K562 (cell line): ENCODE measurements around the gene CLCN1. TPM values are rescaled to one million over a fixed set of nuclear protein-coding genes. Genes with fewer than 3 reads are reported as not detected.

Experiments used
- ATAC-seq: fragments of 200-7000 bp; cut with Tn5 transposase; 3 replicates; pipeline ENCODE4 v1.9.1; 2020; ENCODE audit warnings: moderate library complexity
- BruUV-seq: library from RNA; stranded (reverse); fragments of 400-500 nt; replicated peaks from 2 replicates; lab custom pipeline; 2021; lab: Mats Ljungman, UMichigan
- CTCF ChIA-PET: fragments of 300-600 bp; formaldehyde crosslinking; extraction: SDS; loops from one replicate; lab custom pipeline; 2021; ENCODE audit warnings: low intra/inter-chr PET ratio; lab: Yijun Ruan, JAX
- POLR2A ChIA-PET: fragments of 300-600, 350-650 bp; sonication (Branson Sonifier 250); formaldehyde crosslinking; extraction: SDS; loops from one replicate; lab custom pipeline; 2021; ENCODE audit warnings: antibody characterized with exemption, inconsistent platforms; lab: Yijun Ruan, JAX
- DNase-seq, 4 experiments: peaks; one replicate each; pipeline versions ENCODE4 v3.0.0 to v3.0.0-alpha.2; 2011 to 2018; ENCODE audit warnings: low spot score in 3 of 4, mixed read lengths in 3 of 4; ENCODE audit errors: extremely low read depth in 1 of 4
- FAIRE-seq: peaks from 2 replicates; lab custom pipeline; 2011; peaks lifted over from hg19 to GRCh38; lab: Jason Lieb, UNC
- H2AFZ ChIP-seq: 2 replicates; pipeline ENCODE4 v1.6.0; 2011; ENCODE audit warnings: low read depth, low read length, control low read depth, inconsistent platforms
- H3K27ac ChIP-seq: fragments of 200-600 bp; 3 replicates; pipeline ENCODE4 v1.8.0; 2011; ENCODE audit warnings: low read depth, mild to moderate bottlenecking, control low read depth, inconsistent platforms, low read length, moderate library complexity, mixed read lengths; ENCODE audit errors: extremely low read depth
- H3K27me3 ChIP-seq, 2 experiments: fragments of 300-600 bp in 1 of 2; 2 replicates in 1 of 2; 3 replicates in 1 of 2; pipeline versions ENCODE4 v1.6.0 to v1.8.0; 2011; ENCODE audit warnings: inconsistent platforms in 2 of 2, low read length in 2 of 2, mild to moderate bottlenecking in 1 of 2, mixed read lengths in 1 of 2, moderate library complexity in 1 of 2; ENCODE audit not compliant: control insufficient read depth in 2 of 2, insufficient read depth in 2 of 2
- H3K36me3 ChIP-seq: fragments of 300-600 bp; 3 replicates; pipeline ENCODE4 v1.8.0; 2011; ENCODE audit warnings: mild to moderate bottlenecking, low read length, inconsistent platforms; ENCODE audit not compliant: control insufficient read depth, insufficient read depth
- H3K4me1 ChIP-seq, 2 experiments: fragments of 200-600 bp in 1 of 2; replicated peaks in 1 of 2; 2 replicates in 1 of 2; 3 replicates in 1 of 2; pipeline versions ENCODE4 v1.5.1 to v1.8.0; 2011; ENCODE audit warnings: inconsistent platforms in 2 of 2, low read length in 2 of 2, mild to moderate bottlenecking in 1 of 2, mixed read lengths in 1 of 2, moderate library complexity in 1 of 2; ENCODE audit not compliant: control insufficient read depth in 2 of 2, insufficient read depth in 2 of 2
- H3K4me2 ChIP-seq: 2 replicates; pipeline ENCODE4 v1.6.1; 2011; ENCODE audit warnings: low read length, control low read depth, inconsistent platforms, mixed read lengths; ENCODE audit not compliant: insufficient read depth
- H3K4me3 ChIP-seq: fragments of 200-600 bp; sonication (generic), shearing (Covaris generic); 2 replicates; pipeline ENCODE4 v1.5.1; 2016; ENCODE audit warnings: control low read depth, inconsistent platforms
- H3K79me2 ChIP-seq: fragments of 200-600 bp; 3 replicates; pipeline ENCODE4 v1.8.0; 2011; ENCODE audit warnings: low read length, inconsistent platforms; ENCODE audit not compliant: control insufficient read depth, insufficient read depth
- H3K9ac ChIP-seq, 2 experiments: 2 replicates each; pipeline versions ENCODE4 v1.6.0 to v1.6.1; 2011; ENCODE audit warnings: low read depth in 2 of 2, low read length in 2 of 2, control low read depth in 1 of 2, inconsistent platforms in 1 of 2, mild to moderate bottlenecking in 1 of 2, mixed read lengths in 1 of 2; ENCODE audit not compliant: insufficient read depth in 1 of 2
- H3K9me1 ChIP-seq: one replicate; pipeline ENCODE4 v1.6.0; 2011; ENCODE audit warnings: inconsistent platforms, mild to moderate bottlenecking, low read length, moderate library complexity; ENCODE audit not compliant: control insufficient read depth, insufficient read depth
- H3K9me3 ChIP-seq: replicated peaks from 2 replicates; pipeline ENCODE4 v1.5.1; 2011; ENCODE audit warnings: low read depth, low read length, inconsistent platforms; ENCODE audit not compliant: control insufficient read depth, insufficient read depth
- H4K20me1 ChIP-seq: replicated peaks from 2 replicates; pipeline ENCODE4 v1.6.1; 2011; ENCODE audit warnings: low read length, inconsistent platforms, mixed read lengths; ENCODE audit not compliant: control insufficient read depth, insufficient read depth
- CTCFL ChIP-seq: IDR thresholded peaks from 2 replicates; pipeline ENCODE4 v1.6.1; 2011; ENCODE audit warnings: borderline replicate concordance, low read depth, mild to moderate bottlenecking, moderate library complexity, low read length; ENCODE audit not compliant: insufficient read depth, poor library complexity, severe bottlenecking
- FIP1L1 ChIP-seq: fragments of 200-400 bp; formaldehyde crosslinking; IDR thresholded peaks from 2 replicates; pipeline ENCODE4 v1.6.1; 2018; ENCODE audit warnings: mild to moderate bottlenecking, low read depth, low read length; ENCODE audit not compliant: poor library complexity, severe bottlenecking
- RBFOX2 ChIP-seq: fragments of 200-400 bp; formaldehyde crosslinking; IDR thresholded peaks from 2 replicates; pipeline ENCODE4 v1.6.1; 2017; ENCODE audit warnings: low read depth, mild to moderate bottlenecking, low read length, moderate library complexity
- SIN3B ChIP-seq: fragments of 450-650 bp; IDR thresholded peaks from 2 replicates; pipeline ENCODE4 v1.6.1; 2017; ENCODE audit warnings: low read depth, mild to moderate bottlenecking, moderate library complexity
- SMARCE1 ChIP-seq: fragments of 450-650 bp; IDR thresholded peaks from 2 replicates; pipeline ENCODE4 v1.7.1; 2016; ENCODE audit warnings: mild to moderate bottlenecking
- STAT5A ChIP-seq: IDR thresholded peaks from 2 replicates; pipeline ENCODE4 v1.6.1; 2012; ENCODE audit warnings: low read length, inconsistent platforms, borderline replicate concordance
- TCF7 ChIP-seq: sonication (generic); IDR thresholded peaks from 2 replicates; pipeline ENCODE4 v1.6.1; 2016; ENCODE audit warnings: antibody characterized with exemption, borderline replicate concordance
- ZC3H8 ChIP-seq: fragments of 450-650 bp; IDR thresholded peaks from 2 replicates; pipeline ENCODE4 v1.6.1; 2017
- ZNF75A ChIP-seq: fragments of 450-650 bp; formaldehyde crosslinking; IDR thresholded peaks from 2 replicates; pipeline ENCODE4 v1.4.0; 2020; ENCODE audit warnings: mild to moderate bottlenecking
- WGBS: fragments of 100-300 bp; shearing (Covaris generic); methylation state at CpG from one replicate; pipeline ENCODE4 v1.1.6; 2016; ENCODE audit warnings: low coverage, mixed read lengths; ENCODE audit not compliant: insufficient coverage; ENCODE audit errors: missing lambda C conversion rate; 5-methylcytosine and 5-hydroxymethylcytosine counted together
- in situ Hi-C: fragments of 300-500 bp; cut with MboI; formaldehyde crosslinking; loops from 4 replicates; pipeline ENCODE4 v1.15.0; 2018; ENCODE audit warnings: inconsistent platforms, mixed read lengths
- intact Hi-C: fragments of 100-400 bp; cut with micrococcal nuclease; formaldehyde crosslinking; loops from 2 replicates; pipeline ENCODE4 v1.14.2; 2022
- polyA plus RNA-seq, 8 experiments: library from polyadenylated mRNA; depleted of rRNA in 4 of 8; stranded (reverse) in 5 of 8; unstranded in 3 of 8; fragments of >200 nt; fragmentation: Nextera tagmentation in 2 of 8; fragmentation: Illumina TruSeq in 1 of 8; extraction: Ambion mirVana in 2 of 8; extraction: Trizol in 1 of 8; gene quantifications; 2 replicates each; pipeline versions ENCODE4 v1.2.1 to v1.2.3, GENCODE V29; 2011 to 2014; ENCODE audit warnings: inconsistent platforms in 1 of 8, missing spikeins in 1 of 8
- total RNA-seq, 7 experiments: library from RNA; depleted of rRNA in 6 of 7; stranded (reverse); fragments of >200 nt in 6 of 7; fragmentation: Illumina TruSeq in 2 of 7; extraction: Trizol in 2 of 7; gene quantifications; 2 replicates each; pipeline versions ENCODE4 v1.2.1 to v1.2.3, GENCODE V29; 2011 to 2021; ENCODE audit warnings: low replicate concordance in 1 of 7
- TF ChIP-seq, protein P1 (sequence below), 3 experiments: IDR thresholded peaks in 2 of 3; conservative IDR thresholded peaks in 1 of 3; 2 replicates each; pipeline ENCODE4 v1.5.1; 2011 to 2012; ENCODE audit warnings: low read length in 3 of 3, mild to moderate bottlenecking in 3 of 3, control low read depth in 2 of 3, improper control_type of control experiment in 1 of 3, inconsistent platforms in 1 of 3, low read depth in 1 of 3, mixed read lengths in 1 of 3, moderate library complexity in 1 of 3; ENCODE audit not compliant: insufficient read depth in 2 of 3
- TF ChIP-seq, protein P2 (sequence below): fragments of 250-450 bp; sonication (Bioruptor Pico); IDR thresholded peaks from 2 replicates; pipeline ENCODE4 v1.4.0; 2020

CLCN1 gene
- total and polyA plus RNA-seq, 9 of the 15 experiments (the other 6 are each of a cell fraction or from before 2014, with no cell fraction given) = 0.01 to 0.11 (median 0.04) TPM; not detected in 4

DNA sequence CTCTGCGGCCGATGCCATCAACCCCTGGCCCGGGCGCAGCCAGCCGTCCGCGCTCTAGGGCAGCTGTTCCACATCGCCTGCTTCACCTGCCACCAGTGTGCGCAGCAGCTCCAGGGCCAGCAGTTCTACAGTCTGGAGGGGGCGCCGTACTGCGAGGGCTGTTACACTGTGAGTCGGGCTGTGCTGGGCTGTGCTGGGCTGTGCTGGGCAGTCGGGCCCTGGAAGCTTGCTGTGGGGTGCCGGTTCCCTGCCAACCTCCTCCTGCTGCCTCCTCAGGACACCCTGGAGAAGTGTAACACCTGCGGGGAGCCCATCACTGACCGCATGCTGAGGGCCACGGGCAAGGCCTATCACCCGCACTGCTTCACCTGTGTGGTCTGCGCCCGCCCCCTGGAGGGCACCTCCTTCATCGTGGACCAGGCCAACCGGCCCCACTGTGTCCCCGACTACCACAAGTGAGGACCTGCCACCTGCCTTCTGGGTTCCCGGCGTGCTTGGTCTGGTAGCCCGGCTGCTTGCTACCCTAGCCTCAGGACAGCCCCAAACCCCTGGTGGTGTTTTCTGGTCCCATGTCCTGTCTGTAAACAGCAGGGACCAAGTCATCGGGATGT is 72.7 kb downstream of the CLCN1 start:
- ATAC-seq = peak; percentile 4; the same call in 1 of the 3 replicates
- no peak overlapping the region for H3K27ac ChIP-seq
- FAIRE-seq = no peak
- H3K4me2 ChIP-seq = no peak overlapping the region
- DNase-seq = peak in 1 of 4 experiments; percentile 23
- peaks cover 25% of the 10 kb centered on the region for H4K20me1 ChIP-seq
- in situ Hi-C loops (no loop called here), intact Hi-C loops (no loop called here)
- H3K79me2 ChIP-seq = no peaks in the 10 kb centered on the region; the same call in 2 of the 3 replicates
- no peak overlapping the region for H3K9ac ChIP-seq
- CTCF ChIA-PET = interaction anchor here (0.6 kb wide), 1 partner anchor 381 kb away, joined by 3 read pairs; no protein-coding TSS in a partner anchor
- WGBS = 93% methylated on average over 28 of the region's 28 CpGs
- H3K9me3 ChIP-seq = no peaks in the 10 kb centered on the region
- peaks cover 0 to 3% of the 10 kb centered on the region in 2 experiments; a peak in 2 of 5 replicates for H3K27me3 ChIP-seq
- BruUV-seq = no TSS peak
- peaks cover 18% of the 10 kb centered on the region for H3K9me1 ChIP-seq
- peaks cover 5 to 28% of the 10 kb centered on the region in 2 experiments; a peak in 3 of 5 replicates for H3K4me1 ChIP-seq
- no peak overlapping the region for H2AFZ ChIP-seq
- peaks cover 70% of the 10 kb centered on the region; the same call in 2 of the 3 replicates for H3K36me3 ChIP-seq
- POLR2A ChIA-PET = interaction anchor here (0.7 to 9.7 kb wide), 9 partner anchors 8 to 331 kb away, joined by 3 to 131 read pairs (median 3); partner anchors contain the start of genes EPHA1 and ZYX
- H3K4me3 ChIP-seq = no peak overlapping the region
- TF ChIP-seq ZC3H8 = no peak
- TF ChIP-seq SIN3B = no peak
- TF ChIP-seq ZNF75A (CRISPR knock-in tag) = no peak
- peak; percentile 45 for TF ChIP-seq FIP1L1
- TF ChIP-seq, protein P1, sequence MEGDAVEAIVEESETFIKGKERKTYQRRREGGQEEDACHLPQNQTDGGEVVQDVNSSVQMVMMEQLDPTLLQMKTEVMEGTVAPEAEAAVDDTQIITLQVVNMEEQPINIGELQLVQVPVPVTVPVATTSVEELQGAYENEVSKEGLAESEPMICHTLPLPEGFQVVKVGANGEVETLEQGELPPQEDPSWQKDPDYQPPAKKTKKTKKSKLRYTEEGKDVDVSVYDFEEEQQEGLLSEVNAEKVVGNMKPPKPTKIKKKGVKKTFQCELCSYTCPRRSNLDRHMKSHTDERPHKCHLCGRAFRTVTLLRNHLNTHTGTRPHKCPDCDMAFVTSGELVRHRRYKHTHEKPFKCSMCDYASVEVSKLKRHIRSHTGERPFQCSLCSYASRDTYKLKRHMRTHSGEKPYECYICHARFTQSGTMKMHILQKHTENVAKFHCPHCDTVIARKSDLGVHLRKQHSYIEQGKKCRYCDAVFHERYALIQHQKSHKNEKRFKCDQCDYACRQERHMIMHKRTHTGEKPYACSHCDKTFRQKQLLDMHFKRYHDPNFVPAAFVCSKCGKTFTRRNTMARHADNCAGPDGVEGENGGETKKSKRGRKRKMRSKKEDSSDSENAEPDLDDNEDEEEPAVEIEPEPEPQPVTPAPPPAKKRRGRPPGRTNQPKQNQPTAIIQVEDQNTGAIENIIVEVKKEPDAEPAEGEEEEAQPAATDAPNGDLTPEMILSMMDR (IDR thresholded peaks at IDR 0.05 in 2 of 3, conservative IDR thresholded peaks at IDR 0.05 in 1 of 3; ENCODE audit: insufficient read depth in 2 of 3, low read depth in 1 of 3, low read length in 3 of 3) = peak in 1 of 3 experiments; percentile 30; a peak in 2 of 6 replicates
- TF ChIP-seq, protein P2, sequence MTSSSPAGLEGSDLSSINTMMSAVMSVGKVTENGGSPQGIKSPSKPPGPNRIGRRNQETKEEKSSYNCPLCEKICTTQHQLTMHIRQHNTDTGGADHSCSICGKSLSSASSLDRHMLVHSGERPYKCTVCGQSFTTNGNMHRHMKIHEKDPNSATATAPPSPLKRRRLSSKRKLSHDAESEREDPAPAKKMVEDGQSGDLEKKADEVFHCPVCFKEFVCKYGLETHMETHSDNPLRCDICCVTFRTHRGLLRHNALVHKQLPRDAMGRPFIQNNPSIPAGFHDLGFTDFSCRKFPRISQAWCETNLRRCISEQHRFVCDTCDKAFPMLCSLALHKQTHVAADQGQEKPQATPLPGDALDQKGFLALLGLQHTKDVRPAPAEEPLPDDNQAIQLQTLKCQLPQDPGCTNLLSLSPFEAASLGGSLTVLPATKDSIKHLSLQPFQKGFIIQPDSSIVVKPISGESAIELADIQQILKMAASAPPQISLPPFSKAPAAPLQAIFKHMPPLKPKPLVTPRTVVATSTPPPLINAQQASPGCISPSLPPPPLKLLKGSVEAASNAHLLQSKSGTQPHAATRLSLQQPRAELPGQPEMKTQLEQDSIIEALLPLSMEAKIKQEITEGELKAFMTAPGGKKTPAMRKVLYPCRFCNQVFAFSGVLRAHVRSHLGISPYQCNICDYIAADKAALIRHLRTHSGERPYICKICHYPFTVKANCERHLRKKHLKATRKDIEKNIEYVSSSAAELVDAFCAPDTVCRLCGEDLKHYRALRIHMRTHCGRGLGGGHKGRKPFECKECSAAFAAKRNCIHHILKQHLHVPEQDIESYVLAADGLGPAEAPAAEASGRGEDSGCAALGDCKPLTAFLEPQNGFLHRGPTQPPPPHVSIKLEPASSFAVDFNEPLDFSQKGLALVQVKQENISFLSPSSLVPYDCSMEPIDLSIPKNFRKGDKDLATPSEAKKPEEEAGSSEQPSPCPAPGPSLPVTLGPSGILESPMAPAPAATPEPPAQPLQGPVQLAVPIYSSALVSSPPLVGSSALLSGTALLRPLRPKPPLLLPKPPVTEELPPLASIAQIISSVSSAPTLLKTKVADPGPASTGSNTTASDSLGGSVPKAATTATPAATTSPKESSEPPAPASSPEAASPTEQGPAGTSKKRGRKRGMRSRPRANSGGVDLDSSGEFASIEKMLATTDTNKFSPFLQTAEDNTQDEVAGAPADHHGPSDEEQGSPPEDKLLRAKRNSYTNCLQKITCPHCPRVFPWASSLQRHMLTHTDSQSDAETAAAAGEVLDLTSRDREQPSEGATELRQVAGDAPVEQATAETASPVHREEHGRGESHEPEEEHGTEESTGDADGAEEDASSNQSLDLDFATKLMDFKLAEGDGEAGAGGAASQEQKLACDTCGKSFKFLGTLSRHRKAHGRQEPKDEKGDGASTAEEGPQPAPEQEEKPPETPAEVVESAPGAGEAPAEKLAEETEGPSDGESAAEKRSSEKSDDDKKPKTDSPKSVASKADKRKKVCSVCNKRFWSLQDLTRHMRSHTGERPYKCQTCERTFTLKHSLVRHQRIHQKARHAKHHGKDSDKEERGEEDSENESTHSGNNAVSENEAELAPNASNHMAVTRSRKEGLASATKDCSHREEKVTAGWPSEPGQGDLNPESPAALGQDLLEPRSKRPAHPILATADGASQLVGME (CRISPR knock-in tag) = no peak
- no peak for TF ChIP-seq TCF7
- TF ChIP-seq STAT5A = no peak
- no peak for TF ChIP-seq SMARCE1
- TF ChIP-seq RBFOX2 = peak; percentile 56
- no peak for TF ChIP-seq CTCFL
